DOHH2 (cell line): Measurements from ENCODE around the gene SYNE1.

Source experiments
- H3F3A ChIP-seq: fragments of 200-600 bp; sonication (generic), shearing (Covaris generic); 2 replicates; pipeline ENCODE4 v1.6.0; 2016; ENCODE audit warnings: antibody characterized with exemption, mild to moderate bottlenecking; ENCODE audit not compliant: control insufficient read depth, insufficient read depth
- H3K27ac ChIP-seq: fragments of 200-600 bp; sonication (generic); 2 replicates; pipeline ENCODE4 v1.5.1; 2014; ENCODE audit warnings: low read depth, mild to moderate bottlenecking, low read length, moderate library complexity
- H3K27me3 ChIP-seq: fragments of 200-600 bp; sonication (generic); 2 replicates; pipeline ENCODE4 v1.6.1; 2014; ENCODE audit warnings: mild to moderate bottlenecking, low read length, mixed read lengths; ENCODE audit not compliant: control insufficient read depth
- H3K36me3 ChIP-seq: fragments of 200-600 bp; sonication (generic); 2 replicates; pipeline ENCODE4 v1.6.1; 2014; ENCODE audit warnings: mild to moderate bottlenecking, low read length, moderate library complexity, mixed read lengths; ENCODE audit not compliant: control insufficient read depth
- H3K4me1 ChIP-seq: fragments of 200-600 bp; sonication (generic); 2 replicates; pipeline ENCODE4 v1.6.1; 2014; ENCODE audit warnings: mild to moderate bottlenecking, low read length, mixed read lengths; ENCODE audit not compliant: control insufficient read depth
- H3K4me2 ChIP-seq: fragments of 200-600 bp; sonication (generic); 2 replicates; pipeline ENCODE4 v1.6.0; 2014; ENCODE audit warnings: mild to moderate bottlenecking, low read length, moderate library complexity
- H3K4me3 ChIP-seq: fragments of 200-600 bp; sonication (generic); 2 replicates; pipeline ENCODE4 v1.5.1; 2014; ENCODE audit warnings: mild to moderate bottlenecking, low read length, mixed read lengths
- H3K79me2 ChIP-seq: fragments of 200-600 bp; sonication (generic); 2 replicates; pipeline ENCODE4 v1.6.1; 2014; ENCODE audit warnings: mild to moderate bottlenecking, low read length, mixed read lengths; ENCODE audit not compliant: control insufficient read depth
- H3K9me2 ChIP-seq: fragments of 200-600 bp; sonication (generic); replicated peaks from 2 replicates; pipeline ENCODE4 v1.6.1; 2014; ENCODE audit warnings: mild to moderate bottlenecking, low read length, mixed read lengths; ENCODE audit not compliant: control insufficient read depth
- H3K9me3 ChIP-seq: fragments of 200-600 bp; sonication (generic); 2 replicates; pipeline ENCODE4 v1.6.1; 2014; ENCODE audit warnings: antibody characterized with exemption, low read length, mixed read lengths; ENCODE audit not compliant: control insufficient read depth, insufficient read depth
- H4K20me1 ChIP-seq: fragments of 200-600 bp; sonication (generic); 2 replicates; pipeline ENCODE4 v1.6.0; 2014; ENCODE audit warnings: low read depth, mild to moderate bottlenecking, antibody characterized with exemption, low read length, moderate library complexity; ENCODE audit not compliant: control insufficient read depth, insufficient read depth
- CTCF ChIP-seq: fragments of 200-600 bp; sonication (generic); IDR thresholded peaks from one replicate; pipeline ENCODE4 v1.5.1; 2014; ENCODE audit warnings: antibody characterized with exemption, mild to moderate bottlenecking, low read depth, low read length; ENCODE audit not compliant: poor library complexity, severe bottlenecking
- EZH2phosphoT487 ChIP-seq: fragments of 200-600 bp; sonication (generic); IDR thresholded peaks from 2 replicates; pipeline ENCODE4 v1.6.1; 2017; ENCODE audit warnings: borderline replicate concordance, mild to moderate bottlenecking, antibody characterized with exemption, low read length, moderate library complexity, mixed read lengths

The SYNE1 gene

DNA sequence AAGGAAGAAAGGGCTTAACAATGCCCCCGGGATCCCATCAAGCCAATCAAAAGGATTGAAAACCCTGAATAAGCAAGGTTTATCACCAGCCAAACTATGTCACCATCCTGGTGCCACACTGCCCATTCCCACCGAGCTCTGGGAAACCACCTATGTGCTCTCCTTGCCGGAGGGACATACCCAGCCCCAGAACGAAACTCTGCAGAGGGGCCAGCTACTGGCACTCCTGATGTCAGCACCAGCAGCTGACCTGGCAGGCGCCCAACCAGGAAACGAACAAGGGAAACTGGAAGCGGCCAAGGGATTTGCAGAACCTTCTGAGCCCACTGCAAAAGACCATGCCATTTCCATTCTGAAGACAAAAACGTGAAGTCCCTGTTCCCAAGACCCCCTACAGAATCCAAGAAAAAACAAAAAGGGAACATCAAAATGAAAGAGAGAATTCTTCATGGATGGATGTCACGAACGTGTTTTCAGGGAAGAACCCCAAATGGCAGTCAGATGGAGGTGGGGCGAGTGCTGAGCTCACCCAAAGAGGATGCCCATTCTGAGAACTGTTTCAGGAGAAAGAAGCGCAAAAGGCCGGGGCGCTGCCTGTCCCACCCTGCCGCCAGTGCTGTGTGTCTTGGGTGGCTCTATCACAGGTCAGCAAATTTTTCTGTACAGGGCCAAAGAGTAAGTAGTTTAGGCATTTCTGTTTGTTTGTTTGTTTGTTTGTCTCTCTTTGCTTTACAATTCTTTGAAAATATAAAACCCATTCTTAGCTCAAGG is 524.5 kb downstream of the SYNE1 start:
- H3K79me2 ChIP-seq: no peaks in the 10 kb centered on the region
- TF ChIP-seq CTCF (no peak), EZH2phosphoT487 (no peak)

DNA sequence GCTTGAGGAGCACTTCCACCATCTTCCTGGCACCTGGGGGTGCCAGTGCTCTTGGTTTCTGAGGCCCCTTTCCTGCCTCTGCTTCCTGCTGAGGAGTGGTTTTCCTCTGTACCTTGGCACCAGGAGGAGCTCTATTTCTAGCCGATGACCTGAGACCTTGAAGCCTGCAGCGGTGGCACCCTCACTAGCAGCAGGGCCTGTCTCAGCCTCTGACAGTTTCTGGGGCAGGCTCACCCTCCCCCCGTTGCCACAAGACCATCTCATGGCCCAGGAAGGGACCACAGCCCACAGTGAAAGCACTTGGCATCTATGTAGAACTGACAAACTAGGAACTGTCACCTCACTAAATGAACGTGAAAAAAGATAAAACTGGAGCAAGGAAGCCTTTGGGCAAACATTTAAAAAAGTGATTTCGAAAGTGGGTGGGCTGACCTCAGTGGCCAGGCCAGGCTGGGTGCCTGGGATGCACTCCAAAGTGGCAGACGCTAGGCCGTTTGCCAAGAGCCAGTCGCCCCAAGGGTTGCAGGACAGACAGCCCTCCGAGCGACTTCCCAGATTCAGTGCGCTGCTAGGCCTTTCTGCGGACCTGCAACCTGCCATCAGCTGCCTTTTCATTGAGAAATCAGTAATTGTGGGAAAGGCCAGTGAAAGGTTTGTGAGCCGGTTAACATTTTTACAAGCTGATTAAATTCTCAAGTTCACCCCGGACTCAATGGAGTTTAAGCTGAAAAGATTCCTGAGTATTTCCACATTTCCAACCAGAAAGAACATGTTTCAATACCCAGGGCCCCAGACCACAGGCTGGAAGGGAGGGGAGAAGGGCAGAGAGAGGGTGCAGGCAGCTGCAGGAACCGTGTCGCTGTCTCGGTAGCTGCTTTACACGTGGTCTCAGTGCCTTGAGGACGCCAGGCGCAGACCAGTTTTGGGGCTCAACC is 526.0 kb downstream of the SYNE1 start:
- Histone ChIP-seq H3K36me3 (no peaks in the 10 kb centered on the region), H3K4me1 (no peaks in the 10 kb centered on the region), H4K20me1 (no peaks in the 10 kb centered on the region), H3K9me3 (no peaks in the 10 kb centered on the region), H3K9me2 (no peaks in the 10 kb centered on the region), H3K4me2 (no peak overlapping the region), H3K27ac (no peak overlapping the region), H3K79me2 (no peaks in the 10 kb centered on the region), H3K27me3 (peaks cover 13% of the 10 kb centered on the region; the same call in 1 of the 2 replicates), H3F3A (no peaks in the 10 kb centered on the region), H3K4me3 (no peak overlapping the region)
- no peak for TF ChIP-seq CTCF
- TF ChIP-seq EZH2phosphoT487: no peak

More for the DNA sequence above, 524.5 kb downstream of the SYNE1 start:
- Histone ChIP-seq H3K9me3 (no peaks in the 10 kb centered on the region), H3K4me1 (no peaks in the 10 kb centered on the region), H3K36me3 (no peaks in the 10 kb centered on the region), H3K27me3 (peaks cover 13% of the 10 kb centered on the region; the same call in 1 of the 2 replicates), H3F3A (0 out of 2 replicates have a peak, but pooled peaks cover 3% of the 10 kb centered on the region), H3K4me3 (no peak overlapping the region), H3K4me2 (no peak overlapping the region), H3K27ac (no peak overlapping the region), H4K20me1 (no peaks in the 10 kb centered on the region), H3K9me2 (no peaks in the 10 kb centered on the region)

DNA sequence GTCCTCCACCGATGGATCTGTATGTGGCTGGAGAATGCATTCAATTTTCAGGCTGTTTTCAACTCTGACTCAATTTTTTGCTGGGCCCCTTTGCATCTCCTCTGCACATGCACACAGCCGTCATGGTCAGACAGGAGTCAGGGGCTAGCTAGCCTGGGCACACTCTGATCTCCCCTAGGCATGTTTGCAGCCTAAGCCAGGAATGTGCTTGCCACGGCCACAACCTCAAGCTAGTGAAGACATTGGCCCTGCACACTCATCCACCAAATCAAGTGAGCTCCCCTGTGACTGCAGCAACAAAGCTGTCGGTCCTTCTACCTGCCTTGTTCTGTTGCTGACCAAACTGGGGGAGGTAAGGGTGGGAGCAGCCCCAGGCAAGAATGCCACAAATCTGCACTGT is 529.2 kb downstream of the SYNE1 start:
- H3K4me3 ChIP-seq: no peak overlapping the region
- TF ChIP-seq EZH2phosphoT487 (no peak), CTCF (no peak)
- no peaks in the 10 kb centered on the region for H3K79me2 ChIP-seq
- H3K27me3 ChIP-seq: peaks cover 13% of the 10 kb centered on the region; the same call in 1 of the 2 replicates
- no peaks in the 10 kb centered on the region for H3K36me3 ChIP-seq
- no peaks in the 10 kb centered on the region for H4K20me1 ChIP-seq
- H3K9me3 ChIP-seq: no peaks in the 10 kb centered on the region
- H3F3A ChIP-seq: no peaks in the 10 kb centered on the region
- H3K4me1 ChIP-seq: no peaks in the 10 kb centered on the region
- H3K27ac ChIP-seq: no peak overlapping the region
- H3K4me2 ChIP-seq: no peak overlapping the region
- no peaks in the 10 kb centered on the region for H3K9me2 ChIP-seq
